ENCODE results near the gene IGLL5. TPM values are rescaled to one million over a fixed set of nuclear protein-coding genes. Genes with fewer than 3 reads are reported as not detected.

Gene IGLL5
- not detected in 2 replicates for total RNA-seq

- no peak for DNase-seq (ENCODE audit: low read depth)
These were observed at the start of gene IGLL5 for GRCh38 chr22:22887621-22888503. TSS of gene IGLL5 (plus strand) at chr22:22887816. CDS start at chr22:22888054, 238 bp downstream.

DNA sequence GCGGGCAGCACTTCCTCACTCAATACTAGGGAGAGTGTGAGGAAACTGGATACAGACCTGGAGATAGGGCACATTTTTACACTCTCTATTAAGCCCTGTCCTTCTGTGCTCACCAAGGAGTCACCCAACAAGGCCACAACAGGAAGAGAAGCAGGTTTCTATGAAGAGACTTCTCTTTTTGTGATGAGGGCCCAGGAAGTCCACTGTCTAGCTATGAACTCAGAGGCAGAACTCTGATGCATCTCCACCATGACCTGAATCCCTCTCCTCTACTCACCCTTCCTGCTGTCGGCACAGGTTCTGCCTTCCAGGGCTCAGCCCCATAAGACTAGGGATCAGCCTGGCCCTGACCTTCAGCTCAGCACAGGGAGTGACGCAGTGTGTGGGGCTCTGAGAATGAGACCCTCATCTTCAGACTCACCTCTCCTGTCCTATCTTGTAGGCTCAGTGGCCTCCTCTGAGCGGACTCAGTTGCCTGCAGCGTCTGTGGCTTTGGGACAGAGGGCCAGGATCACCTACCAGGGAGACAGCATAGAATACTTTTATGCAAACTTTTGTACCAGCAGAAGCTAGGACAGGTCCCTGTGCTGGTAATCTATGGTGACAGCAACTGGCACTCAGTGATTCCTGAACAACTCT, 49.3 kb upstream of the IGLL5 start:
- DNase-seq (ENCODE audit: low read depth), result no peak

DNA sequence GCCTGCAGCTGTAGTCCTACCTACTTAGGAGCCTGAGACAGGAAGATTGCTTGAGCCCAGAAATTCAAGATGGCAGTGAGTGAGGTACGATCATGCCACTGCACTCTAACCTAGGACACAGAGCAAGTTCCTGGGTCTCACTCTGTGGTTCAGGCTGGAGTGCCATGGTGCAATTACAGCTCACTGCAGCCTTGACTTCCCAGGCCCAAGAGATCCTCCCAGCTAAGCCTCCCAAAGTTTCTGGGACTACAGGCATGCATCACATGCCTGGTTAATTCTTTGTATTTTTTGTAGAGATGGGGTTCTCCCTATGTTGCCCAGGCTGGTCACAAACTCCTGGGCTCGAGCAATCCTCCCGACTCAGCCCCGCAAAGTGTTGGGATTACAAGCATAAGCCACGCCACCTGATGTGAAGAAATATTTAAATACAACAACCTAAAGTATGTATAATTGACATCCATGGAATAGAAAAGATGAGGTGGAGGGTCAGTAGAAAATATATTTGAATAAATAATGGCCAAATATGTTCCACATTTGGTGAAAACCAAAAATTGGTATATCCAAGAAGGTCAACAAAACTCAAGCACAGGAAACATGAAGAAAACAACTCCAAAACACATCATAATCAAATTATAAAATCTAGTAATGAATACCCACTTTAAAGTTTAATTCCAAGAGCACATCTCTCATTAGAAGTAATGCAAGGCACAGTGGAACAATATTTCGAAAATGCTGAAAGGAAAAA, 47.9 kb upstream of the IGLL5 start:
- no peak for DNase-seq (ENCODE audit: low read depth)

GRCh38 chr22:22840780-22841179, 46.8 kb upstream of the IGLL5 start:
- no peak for DNase-seq (ENCODE audit: low read depth)

GRCh38 chr22:22841598-22841997, 46.0 kb upstream of the IGLL5 start:
- DNase-seq (ENCODE audit: low read depth), result no peak

- no peak for DNase-seq (ENCODE audit: low read depth)
These were observed 45.5 kb upstream of the IGLL5 start for GRCh38 chr22:22842085-22842484.

DNA sequence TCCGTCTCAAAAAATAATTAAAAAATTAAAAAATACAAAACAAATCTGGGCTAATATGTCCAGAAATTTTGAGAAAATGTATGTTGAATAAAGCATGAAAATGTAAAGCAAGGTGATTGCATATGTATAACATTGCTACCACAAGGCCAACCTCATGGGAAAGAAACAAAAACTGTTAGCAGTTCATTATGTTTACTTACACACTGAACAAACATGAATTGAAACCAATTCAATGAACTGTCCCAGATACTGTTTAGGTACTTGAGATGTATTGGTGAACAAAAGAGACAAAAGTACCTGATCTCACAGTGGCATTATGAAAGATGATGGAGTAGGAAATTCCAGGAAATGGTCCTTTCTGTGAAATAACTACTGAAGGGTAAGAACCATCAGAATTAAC, 43.8 kb upstream of the IGLL5 start:
- no peak for DNase-seq (ENCODE audit: low read depth)

GRCh38 chr22:22847241-22847640, 40.4 kb upstream of the IGLL5 start:
- no peak for DNase-seq (ENCODE audit: low read depth)

DNA sequence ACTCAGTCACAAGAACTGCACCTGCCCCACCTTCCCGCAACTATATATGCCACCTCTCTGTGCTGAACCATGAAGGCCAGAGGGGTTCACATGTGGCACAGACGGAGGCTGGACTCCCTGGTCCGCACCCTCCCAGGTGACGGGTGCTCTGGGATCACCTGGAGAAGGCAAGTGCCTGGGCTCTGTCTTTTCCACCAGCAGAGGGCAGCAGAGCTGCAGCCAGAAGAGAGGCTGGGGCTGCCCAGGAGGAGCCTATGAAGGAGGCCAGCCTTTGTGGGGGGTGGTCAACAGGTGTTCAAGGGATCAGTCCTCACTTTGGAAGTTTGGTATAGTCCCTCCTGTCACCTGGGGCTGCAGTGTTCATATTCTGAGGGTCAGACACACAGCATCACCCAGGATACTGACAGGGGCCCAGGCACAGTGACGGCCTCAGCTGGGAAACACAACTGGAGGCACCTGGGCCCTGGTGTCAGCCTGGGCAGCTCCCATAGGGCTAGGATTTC, 39.2 kb upstream of the IGLL5 start:
- DNase-seq (ENCODE audit: low read depth), result peak; percentile 33

DNA sequence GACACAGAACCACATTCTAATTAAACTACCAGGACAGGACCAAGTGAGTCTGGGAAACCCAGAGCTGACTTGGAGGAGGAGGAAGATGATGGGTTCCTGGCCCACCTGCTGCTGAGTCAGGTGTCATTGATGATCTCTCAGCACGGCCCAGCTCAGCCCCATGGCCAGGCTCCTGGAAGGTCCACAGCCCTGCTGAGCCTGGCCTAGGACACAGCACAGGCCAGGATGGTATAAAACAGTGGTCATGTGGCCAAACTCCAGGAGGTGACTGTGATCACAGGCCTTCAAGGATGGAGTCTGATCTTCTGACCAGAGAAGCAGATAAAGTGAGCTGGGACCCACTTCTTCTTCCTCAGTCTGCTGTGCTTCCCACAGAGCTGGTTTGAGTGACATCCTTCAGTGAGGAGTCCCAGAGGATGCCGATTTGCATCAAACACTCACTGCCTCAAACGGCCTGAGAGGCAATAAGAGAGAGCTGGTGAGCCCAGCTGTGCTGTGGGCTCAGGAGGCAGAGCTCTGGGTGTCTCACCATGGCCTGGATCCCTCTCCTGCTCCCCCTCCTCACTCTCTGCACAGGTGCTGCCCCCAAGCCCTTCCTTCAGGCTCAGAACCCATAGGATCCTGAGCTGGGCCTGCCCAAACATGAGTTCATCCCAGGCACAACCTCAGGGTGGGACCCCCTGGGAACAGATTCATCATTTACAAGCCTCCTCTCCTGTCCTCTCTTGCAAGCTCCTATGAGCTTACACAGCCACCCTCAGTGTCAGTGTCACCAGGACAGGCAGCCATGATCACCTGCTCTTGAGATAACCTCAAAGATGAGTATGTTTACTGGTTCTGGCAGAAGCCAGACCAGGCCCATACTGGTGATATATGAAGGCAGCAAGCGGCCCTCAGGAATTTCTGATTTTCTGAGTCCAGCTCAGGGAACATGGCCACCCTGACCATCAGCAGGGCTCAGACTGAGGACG, 37.7 kb upstream of the IGLL5 start:
- DNase-seq (ENCODE audit: low read depth), result no peak

DNA sequence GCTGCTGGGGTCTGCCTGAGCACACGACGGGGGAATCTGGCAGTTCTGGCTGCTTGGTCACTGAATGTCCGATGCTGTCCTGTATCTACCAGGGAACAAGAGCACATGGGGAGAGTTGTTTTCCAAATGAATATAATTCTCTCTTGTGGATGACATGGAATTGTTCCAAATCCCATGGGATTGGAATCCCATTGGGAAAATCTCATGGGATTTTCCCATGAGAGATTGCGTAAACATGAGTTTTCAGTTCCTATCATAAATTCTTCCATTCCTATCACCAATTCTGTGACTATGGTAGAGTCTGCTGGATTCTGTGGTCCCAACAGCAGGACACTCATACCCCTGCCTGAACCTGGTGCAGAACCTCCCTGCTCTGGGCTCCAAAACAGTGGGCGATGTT, 35.6 kb upstream of the IGLL5 start:
- no peak for DNase-seq (ENCODE audit: low read depth)

- DNase-seq (ENCODE audit: low read depth), result no peak
These were observed 33.9 kb upstream of the IGLL5 start for GRCh38 chr22:22853713-22854112.

- no peak for DNase-seq (ENCODE audit: low read depth)
These were observed 33.1 kb upstream of the IGLL5 start for GRCh38 chr22:22854466-22854865.

DNA sequence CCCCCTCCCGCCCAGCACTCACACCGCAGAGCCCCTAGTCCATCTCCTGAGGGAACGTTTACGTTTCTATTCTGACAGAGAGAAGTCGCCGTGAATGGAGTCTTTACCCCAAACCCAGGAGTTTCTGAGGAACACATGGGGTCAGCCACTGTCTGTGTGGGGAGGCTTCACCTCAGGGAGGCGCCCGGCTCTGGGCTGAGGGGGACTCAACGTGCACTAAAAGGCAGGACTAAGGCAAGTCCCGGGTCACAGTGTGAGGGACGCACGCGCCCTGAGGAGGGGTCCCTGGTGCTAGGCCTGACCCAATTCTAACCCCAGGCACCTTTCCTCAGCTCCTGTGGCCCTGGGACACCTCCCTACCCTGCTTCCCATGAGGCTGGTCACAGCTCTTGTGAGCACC, 32.5 kb upstream of the IGLL5 start:
- no peak for DNase-seq (ENCODE audit: low read depth)

DNA sequence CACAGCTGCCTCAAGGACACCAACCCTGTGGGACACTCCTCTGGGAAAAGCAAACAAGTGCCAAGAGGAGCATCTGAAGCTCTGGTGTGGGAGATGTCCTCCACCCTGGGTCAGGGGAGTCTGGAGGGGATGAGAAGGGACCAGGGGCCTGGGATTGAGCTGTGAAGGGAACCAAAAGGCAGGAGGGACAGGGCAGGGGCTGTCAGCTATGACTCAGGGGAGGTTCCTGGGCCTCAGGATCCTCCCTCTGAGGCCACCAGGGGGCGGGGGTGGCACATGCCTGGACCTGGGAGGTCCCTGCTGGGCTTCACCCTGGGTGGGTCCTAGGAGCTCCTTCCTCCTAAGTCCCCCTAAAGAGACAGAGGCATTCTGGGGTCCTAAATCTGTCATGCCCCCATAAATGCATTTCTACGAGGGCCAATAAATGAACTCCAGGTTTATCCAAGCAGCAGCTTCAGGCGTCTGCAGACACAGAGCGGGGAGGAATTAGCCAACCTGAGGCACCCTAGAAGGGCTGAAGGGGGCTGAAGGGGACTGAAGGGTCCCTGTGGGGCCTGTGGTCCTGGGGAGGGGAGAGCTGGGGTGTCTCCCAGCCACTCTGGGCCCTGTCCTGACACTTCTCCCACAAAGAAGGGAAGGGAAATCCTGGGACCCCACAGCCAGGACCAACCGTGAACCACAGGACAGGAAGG, 31.9 kb upstream of the IGLL5 start:
- no peak for DNase-seq (ENCODE audit: low read depth)

DNA sequence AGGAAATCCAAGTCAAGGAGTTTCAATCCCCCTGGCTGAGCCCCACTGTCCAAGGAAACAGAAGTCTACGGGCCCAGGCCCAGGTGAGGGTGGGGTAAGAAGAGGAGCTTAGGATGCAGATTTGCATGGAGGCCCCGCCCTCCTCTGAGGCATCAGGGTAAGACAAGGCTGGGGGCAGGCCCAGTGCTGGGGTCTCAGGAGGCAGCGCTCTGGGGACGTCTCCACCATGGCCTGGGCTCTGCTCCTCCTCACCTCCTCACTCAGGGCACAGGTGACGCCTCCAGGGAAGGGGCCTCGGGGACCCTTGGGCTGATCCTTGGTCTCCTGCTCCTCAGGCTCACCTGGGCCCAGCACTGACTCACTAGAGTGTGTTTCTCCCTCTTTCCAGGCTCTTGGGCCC, 31.3 kb upstream of the IGLL5 start:
- DNase-seq (ENCODE audit: low read depth), result no peak

GRCh38 chr22:22856885-22857606, 30.6 kb upstream of the IGLL5 start:
- DNase-seq (ENCODE audit: low read depth), result no peak

DNA sequence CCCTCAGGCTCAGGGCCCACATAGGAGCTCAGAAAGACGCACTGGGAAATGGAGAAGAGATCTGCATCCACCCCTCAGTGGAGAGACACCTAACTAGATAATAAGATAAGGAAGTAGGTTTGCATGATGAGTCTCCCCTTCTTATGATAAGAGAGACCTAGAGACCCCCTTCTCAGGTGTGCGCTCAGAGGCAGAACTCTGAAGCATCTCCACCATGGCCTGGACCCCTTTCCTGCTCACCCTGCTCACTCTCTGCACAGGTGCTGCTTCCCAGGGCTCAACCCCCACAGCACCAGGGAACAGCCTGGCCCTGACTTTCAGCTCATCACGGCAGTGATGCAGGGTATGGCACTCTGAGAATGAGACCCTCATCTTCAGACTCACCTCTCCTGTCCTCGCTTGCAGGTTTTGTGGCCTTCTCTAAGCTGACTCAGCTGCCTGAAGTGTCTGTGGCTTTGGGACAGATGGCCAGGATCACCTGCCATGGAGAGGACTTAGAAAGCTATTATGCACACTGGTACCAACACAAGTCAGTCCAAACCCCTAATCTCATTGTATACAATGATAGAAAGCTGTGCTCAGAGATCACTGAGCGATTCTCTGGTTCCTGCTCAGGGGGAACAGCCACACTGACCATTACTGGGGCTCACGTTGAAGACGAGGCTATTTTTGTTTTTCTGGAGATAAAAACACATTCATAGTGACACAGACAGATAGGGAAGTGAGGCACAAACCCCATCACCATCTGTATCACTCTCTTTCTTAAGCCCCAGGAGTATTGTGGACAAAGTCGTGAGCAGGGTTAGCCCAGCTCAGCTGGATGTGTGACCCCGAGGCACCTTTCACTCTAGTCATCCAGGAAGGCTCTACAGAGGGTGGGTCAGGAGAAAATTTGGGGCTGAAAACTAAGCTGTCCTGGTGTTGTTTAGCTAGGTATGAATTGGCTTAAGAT, 29.7 kb upstream of the IGLL5 start:
- no peak for DNase-seq (ENCODE audit: low read depth)

DNA sequence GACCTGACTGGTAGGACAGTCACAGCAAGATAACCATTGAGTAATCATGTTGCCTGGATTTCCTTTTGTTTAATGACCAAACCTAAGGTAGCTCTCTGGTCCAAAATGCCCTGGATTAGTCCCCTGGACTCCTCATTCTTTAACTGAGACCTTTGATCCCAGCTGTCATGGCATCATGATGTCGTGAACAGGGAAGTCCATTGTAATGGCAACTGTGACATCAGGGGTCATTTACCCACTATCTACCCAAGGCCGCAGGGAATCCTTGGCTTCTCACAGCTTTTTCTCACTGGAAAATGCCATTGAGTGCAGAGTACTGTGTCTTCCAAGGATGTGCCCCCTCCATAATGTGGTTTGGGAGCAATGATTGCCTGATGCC, 29.1 kb upstream of the IGLL5 start:
- DNase-seq (ENCODE audit: low read depth), result no peak

Measured in renal cortical epithelial cell (primary cell).